HepG2 (cell line): ENCODE measurements around the gene HLA-DOA. TPM values are rescaled to one million over a fixed set of nuclear protein-coding genes. Genes with fewer than 3 reads are reported as not detected.

ENCODE experiments used
- ATF2 ChIP-seq: sonication (generic); formaldehyde crosslinking; IDR thresholded peaks from 2 replicates; pipeline ENCODE4 v1.4.0; 2020; ENCODE audit warnings: missing genetic modification reagents
- CBX5 ChIP-seq: sonication (generic); formaldehyde crosslinking; IDR thresholded peaks from 2 replicates; pipeline ENCODE4 v1.4.0; 2020; ENCODE audit warnings: missing genetic modification reagents, borderline replicate concordance
- GFI1 ChIP-seq: sonication (generic); formaldehyde crosslinking; IDR thresholded peaks from 2 replicates; pipeline ENCODE4 v1.5.0; 2020; ENCODE audit warnings: missing genetic modification reagents, mild to moderate bottlenecking, borderline replicate concordance
- HINFP ChIP-seq: sonication (generic); formaldehyde crosslinking; IDR thresholded peaks from 2 replicates; pipeline ENCODE4 v1.4.0; 2020; ENCODE audit warnings: low read depth, mild to moderate bottlenecking, missing genetic modification reagents
- POGK ChIP-seq: sonication (generic); formaldehyde crosslinking; conservative IDR thresholded peaks from 2 replicates; pipeline ENCODE4 v1.8.0; 2022; ENCODE audit warnings: mild to moderate bottlenecking, moderate library complexity, missing genetic modification reagents
- POLR2AphosphoS5 ChIP-seq: IDR thresholded peaks from 2 replicates; pipeline ENCODE4 v1.6.1; 2012; ENCODE audit warnings: low read depth, low read length
- REPIN1 ChIP-seq: sonication (generic); formaldehyde crosslinking; IDR thresholded peaks from 2 replicates; pipeline ENCODE4 v1.8.0; 2022; ENCODE audit warnings: missing genetic modification reagents, low read depth, mild to moderate bottlenecking, borderline replicate concordance
- SSRP1 ChIP-seq: IDR thresholded peaks from 2 replicates; pipeline ENCODE4 v1.6.1; 2016; ENCODE audit warnings: control low read depth
- ZNF30 ChIP-seq: sonication (generic); formaldehyde crosslinking; IDR thresholded peaks from 2 replicates; pipeline ENCODE4 v1.5.0; 2020; ENCODE audit warnings: mild to moderate bottlenecking, missing genetic modification reagents
- ZNF605 ChIP-seq: sonication (generic); formaldehyde crosslinking; IDR thresholded peaks from 2 replicates; pipeline ENCODE4 v1.8.0; 2022; ENCODE audit warnings: mild to moderate bottlenecking, missing genetic modification reagents
- ZNF687 ChIP-seq: sonication (generic); formaldehyde crosslinking; IDR thresholded peaks from 2 replicates; pipeline ENCODE4 v1.5.1; 2020; ENCODE audit warnings: mild to moderate bottlenecking, missing genetic modification reagents, moderate library complexity
- polyA plus RNA-seq, 8 experiments: library from polyadenylated mRNA; depleted of rRNA in 3 of 8; stranded (reverse) in 7 of 8; unstranded in 1 of 8; fragments of >200 nt; fragmentation: Illumina TruSeq in 4 of 8; extraction: Trizol in 4 of 8; gene quantifications; 2 replicates each; pipeline versions ENCODE4 v1.2.1 to v1.2.3, GENCODE V29; 2011 to 2016; ENCODE audit warnings: low read depth in 4 of 8, missing spikeins in 1 of 8, mixed read lengths in 1 of 8; ENCODE audit not compliant: insufficient read depth in 1 of 8
- total RNA-seq, 5 experiments: library from RNA; depleted of rRNA; stranded (reverse); fragments of >200 nt; fragmentation: Illumina TruSeq; extraction: Trizol; gene quantifications; 2 replicates each; pipeline ENCODE4 v1.2.3, GENCODE V29; 2016; ENCODE audit warnings: low read depth in 1 of 5
- TF ChIP-seq, protein P1 (sequence below): IDR thresholded peaks from 2 replicates; pipeline ENCODE4 v1.6.1; 2012; ENCODE audit warnings: inconsistent platforms
- TF ChIP-seq, protein P2 (sequence below): sonication (generic); formaldehyde crosslinking; IDR thresholded peaks from 2 replicates; pipeline ENCODE4 v1.9.0; 2022; ENCODE audit warnings: missing genetic modification reagents, mild to moderate bottlenecking, borderline replicate concordance
- TF ChIP-seq, protein P3 (sequence below): sonication (generic); formaldehyde crosslinking; IDR thresholded peaks from 2 replicates; pipeline ENCODE4 v1.4.0; 2020; ENCODE audit warnings: missing genetic modification reagents

The HLA-DOA gene
- total and polyA plus RNA-seq, 2 of the 13 experiments (the other 11 are each of a cell fraction or from before 2014, with no cell fraction given) = 0.03 to 0.09 TPM

DNA sequence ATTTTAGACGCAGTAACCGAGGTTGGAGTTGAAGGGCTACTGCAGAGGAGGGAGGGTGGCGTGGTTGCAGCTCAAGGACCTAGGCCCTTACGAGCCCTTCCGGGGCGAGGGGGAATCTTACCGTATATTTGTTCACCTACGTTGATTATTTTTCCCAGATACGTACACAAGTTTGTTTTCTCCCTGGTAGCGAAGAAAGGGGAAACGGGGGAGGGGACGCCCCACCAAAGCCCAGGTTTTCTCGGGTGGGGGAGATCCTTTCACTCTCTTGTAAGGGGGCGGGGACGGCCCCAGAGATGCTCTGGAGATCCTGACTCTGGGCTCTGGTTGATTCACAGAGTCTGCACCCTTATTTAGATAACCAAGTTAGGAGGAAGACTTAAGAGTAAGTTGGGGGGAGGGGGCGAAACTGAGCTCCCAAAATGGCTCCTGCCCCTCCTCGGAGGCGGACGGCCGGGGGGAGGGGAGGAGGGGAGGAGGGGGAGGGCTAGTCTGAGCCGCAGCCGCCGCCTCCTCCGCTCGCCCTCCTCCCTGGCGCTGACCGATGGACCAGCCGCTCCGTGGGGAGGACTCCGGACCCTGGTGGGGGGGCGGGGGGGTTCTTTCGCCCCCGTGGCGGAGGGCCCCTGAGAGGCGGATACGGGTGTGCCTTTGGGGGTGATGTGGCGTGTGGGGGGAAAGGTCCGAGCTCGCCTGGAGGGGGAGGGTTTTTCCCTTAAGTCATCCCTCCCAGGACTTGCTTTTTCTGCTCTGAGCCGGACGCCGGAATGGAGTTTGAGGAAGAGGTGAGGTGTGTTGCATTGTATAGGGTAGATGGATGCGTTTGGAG is 38.8 kb downstream of the HLA-DOA start (continued):
- TF ChIP-seq HINFP (CRISPR knock-in tag) (no peak), CBX5 (CRISPR knock-in tag) (no peak), SSRP1 (CRISPR knock-in tag) (no peak), POGK (no peak; the same call in 1 of the 2 replicates), ZNF687 (CRISPR knock-in tag) (no peak), ZNF30 (CRISPR knock-in tag) (0 out of 2 replicates have a peak, but pooled peaks have one; percentile 63), POLR2AphosphoS5 (peak; percentile 47), ATF2 (CRISPR knock-in tag) (no peak), REPIN1 (CRISPR knock-in tag) (no peak), ZNF605 (no peak), GFI1 (CRISPR knock-in tag) (no peak)
- TF ChIP-seq, protein P1, sequence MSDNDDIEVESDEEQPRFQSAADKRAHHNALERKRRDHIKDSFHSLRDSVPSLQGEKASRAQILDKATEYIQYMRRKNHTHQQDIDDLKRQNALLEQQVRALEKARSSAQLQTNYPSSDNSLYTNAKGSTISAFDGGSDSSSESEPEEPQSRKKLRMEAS = no peak
- TF ChIP-seq, protein P2, sequence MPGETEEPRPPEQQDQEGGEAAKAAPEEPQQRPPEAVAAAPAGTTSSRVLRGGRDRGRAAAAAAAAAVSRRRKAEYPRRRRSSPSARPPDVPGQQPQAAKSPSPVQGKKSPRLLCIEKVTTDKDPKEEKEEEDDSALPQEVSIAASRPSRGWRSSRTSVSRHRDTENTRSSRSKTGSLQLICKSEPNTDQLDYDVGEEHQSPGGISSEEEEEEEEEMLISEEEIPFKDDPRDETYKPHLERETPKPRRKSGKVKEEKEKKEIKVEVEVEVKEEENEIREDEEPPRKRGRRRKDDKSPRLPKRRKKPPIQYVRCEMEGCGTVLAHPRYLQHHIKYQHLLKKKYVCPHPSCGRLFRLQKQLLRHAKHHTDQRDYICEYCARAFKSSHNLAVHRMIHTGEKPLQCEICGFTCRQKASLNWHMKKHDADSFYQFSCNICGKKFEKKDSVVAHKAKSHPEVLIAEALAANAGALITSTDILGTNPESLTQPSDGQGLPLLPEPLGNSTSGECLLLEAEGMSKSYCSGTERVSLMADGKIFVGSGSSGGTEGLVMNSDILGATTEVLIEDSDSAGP = no peak
- TF ChIP-seq, protein P3, sequence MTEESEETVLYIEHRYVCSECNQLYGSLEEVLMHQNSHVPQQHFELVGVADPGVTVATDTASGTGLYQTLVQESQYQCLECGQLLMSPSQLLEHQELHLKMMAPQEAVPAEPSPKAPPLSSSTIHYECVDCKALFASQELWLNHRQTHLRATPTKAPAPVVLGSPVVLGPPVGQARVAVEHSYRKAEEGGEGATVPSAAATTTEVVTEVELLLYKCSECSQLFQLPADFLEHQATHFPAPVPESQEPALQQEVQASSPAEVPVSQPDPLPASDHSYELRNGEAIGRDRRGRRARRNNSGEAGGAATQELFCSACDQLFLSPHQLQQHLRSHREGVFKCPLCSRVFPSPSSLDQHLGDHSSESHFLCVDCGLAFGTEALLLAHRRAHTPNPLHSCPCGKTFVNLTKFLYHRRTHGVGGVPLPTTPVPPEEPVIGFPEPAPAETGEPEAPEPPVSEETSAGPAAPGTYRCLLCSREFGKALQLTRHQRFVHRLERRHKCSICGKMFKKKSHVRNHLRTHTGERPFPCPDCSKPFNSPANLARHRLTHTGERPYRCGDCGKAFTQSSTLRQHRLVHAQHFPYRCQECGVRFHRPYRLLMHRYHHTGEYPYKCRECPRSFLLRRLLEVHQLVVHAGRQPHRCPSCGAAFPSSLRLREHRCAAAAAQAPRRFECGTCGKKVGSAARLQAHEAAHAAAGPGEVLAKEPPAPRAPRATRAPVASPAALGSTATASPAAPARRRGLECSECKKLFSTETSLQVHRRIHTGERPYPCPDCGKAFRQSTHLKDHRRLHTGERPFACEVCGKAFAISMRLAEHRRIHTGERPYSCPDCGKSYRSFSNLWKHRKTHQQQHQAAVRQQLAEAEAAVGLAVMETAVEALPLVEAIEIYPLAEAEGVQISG = no peak
